Esophagus muscularis mucosa (tissue), 3 donors: Measurements from ENCODE around the gene PHYKPL.

Source experiments
- POLR2A ChIP-seq: fragments of 450-650 bp; IDR thresholded peaks from one replicate; pipeline ENCODE4 v1.6.1; 2017; ENCODE audit warnings: antibody characterized with exemption, moderate library complexity, mild to moderate bottlenecking, low read depth
- POLR2AphosphoS5 ChIP-seq, 2 donors: sonication (generic); formaldehyde crosslinking; IDR thresholded peaks; one replicate each; pipeline ENCODE4 v1.6.1; 2017; ENCODE audit warnings: antibody characterized with exemption in 2 of 2
- TF ChIP-seq, protein P1 (sequence below), 3 experiments: fragments of 200-600 bp in 2 of 3; fragments of 450-650 bp in 1 of 3; sonication (generic) in 2 of 3; IDR thresholded peaks; one replicate each; pipeline ENCODE4 v1.5.1; 2017 to 2019; ENCODE audit warnings: antibody characterized with exemption in 3 of 3, mild to moderate bottlenecking in 2 of 3, moderate library complexity in 1 of 3

DNA sequence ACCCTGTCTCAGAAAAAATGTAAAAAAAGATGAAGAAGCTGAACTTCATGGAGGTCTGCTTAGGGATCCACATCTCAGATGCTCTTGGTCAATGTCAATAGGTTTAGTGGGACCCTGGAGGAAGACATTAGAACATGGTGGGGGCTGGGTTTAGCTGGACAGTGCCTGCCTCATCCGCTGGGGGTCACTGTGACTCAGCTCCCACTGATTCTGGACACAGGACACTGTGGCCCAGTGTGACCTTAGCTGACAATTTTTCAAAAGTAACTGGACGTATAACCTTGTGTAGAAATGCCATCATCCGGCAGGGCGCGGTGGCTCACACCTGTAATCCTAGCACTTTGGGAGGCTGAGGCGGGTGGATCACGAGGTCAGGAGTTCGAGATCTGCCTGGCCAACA lies 35.6 kb downstream of the PHYKPL start:
- TF ChIP-seq, protein P1, sequence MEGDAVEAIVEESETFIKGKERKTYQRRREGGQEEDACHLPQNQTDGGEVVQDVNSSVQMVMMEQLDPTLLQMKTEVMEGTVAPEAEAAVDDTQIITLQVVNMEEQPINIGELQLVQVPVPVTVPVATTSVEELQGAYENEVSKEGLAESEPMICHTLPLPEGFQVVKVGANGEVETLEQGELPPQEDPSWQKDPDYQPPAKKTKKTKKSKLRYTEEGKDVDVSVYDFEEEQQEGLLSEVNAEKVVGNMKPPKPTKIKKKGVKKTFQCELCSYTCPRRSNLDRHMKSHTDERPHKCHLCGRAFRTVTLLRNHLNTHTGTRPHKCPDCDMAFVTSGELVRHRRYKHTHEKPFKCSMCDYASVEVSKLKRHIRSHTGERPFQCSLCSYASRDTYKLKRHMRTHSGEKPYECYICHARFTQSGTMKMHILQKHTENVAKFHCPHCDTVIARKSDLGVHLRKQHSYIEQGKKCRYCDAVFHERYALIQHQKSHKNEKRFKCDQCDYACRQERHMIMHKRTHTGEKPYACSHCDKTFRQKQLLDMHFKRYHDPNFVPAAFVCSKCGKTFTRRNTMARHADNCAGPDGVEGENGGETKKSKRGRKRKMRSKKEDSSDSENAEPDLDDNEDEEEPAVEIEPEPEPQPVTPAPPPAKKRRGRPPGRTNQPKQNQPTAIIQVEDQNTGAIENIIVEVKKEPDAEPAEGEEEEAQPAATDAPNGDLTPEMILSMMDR (IDR thresholded peaks at IDR 0.05): peak in 1 of 3 experiments; percentile 39
- TF ChIP-seq POLR2AphosphoS5 (IDR thresholded peaks at IDR 0.05) (no peak), POLR2A (no peak)
